T-helper 1 cell treated with Interleukin-12 subunit alpha and Interleukin-12 subunit beta and Interleukin-4 antibody, amounts not matched to agents 30 ng/mL and 1 ng/mL, for 36 hours (primary cell): ENCODE measurements around the gene ESPN. TPM values are rescaled to one million over a fixed set of nuclear protein-coding genes. Genes with fewer than 3 reads are reported as not detected.

Source experiments
- intact Hi-C: fragments of 100-400 bp; cut with micrococcal nuclease; formaldehyde crosslinking; loops from one replicate; pipeline ENCODE4 v1.15.1; 2024
- total RNA-seq: library from RNA; stranded (reverse); gene quantifications from 2 replicates; pipeline ENCODE4 v1.2.3, GENCODE V29; 2022

ESPN gene
- total RNA-seq, 1 donor from 2014 or later: 1.1 TPM

GRCh38 chr1:6475381-6476133 is 51.0 kb downstream of the ESPN start:
- intact Hi-C loops: loop anchor here (1.0 to 5.0 kb wide), 4 partner anchors 15 to 228 kb away; no protein-coding TSS in a partner anchor

GRCh38 chr1:6476483-6476882 is 51.9 kb downstream of the ESPN start:
- intact Hi-C loops: loop anchor here (5.0 kb wide), 1 partner anchor 229 kb away; no protein-coding TSS in a partner anchor

DNA sequence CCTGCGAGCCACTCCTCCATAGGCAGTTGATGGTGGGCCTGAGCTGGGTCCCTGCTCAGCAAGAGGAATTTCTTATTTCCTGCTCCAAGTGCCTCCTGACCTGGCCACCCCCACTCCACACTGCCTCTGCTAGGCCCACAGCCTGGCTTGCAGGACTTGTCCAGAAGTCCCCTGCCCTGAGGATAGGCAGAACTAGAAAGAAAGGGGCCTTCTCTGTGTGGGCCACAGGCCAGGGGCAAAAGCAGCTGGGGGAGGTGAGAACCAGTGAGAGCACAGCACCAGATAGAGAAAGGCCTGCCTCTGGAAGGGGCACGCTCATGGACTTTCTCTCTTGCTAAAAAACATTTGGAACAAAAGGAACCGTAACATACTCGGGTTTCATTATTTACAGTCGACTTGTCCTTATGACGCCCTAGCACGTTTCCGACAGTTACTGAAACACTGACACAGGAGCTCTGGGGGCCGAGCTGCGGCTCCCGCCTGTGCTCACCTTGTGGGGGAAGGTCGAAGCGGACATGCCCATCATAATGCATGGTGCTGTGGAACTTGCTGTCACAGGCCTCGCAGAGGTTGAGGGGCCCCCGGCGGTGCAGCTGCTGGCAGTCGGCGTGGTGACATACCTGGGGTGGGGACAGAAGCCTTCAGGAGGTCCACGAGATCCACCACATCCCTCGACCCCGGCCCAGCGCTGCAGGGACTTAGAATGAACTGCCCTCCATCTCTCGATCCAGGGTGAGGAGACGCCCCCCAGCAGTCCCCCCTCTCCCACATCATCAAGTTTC is 52.7 kb downstream of the ESPN start:
- intact Hi-C loops: loop anchor here (5.0 kb wide), 1 partner anchor 230 kb away; no protein-coding TSS in a partner anchor

GRCh38 chr1:6481820-6482219 is 57.2 kb downstream of the ESPN start:
- intact Hi-C loops: no loop called here

DNA sequence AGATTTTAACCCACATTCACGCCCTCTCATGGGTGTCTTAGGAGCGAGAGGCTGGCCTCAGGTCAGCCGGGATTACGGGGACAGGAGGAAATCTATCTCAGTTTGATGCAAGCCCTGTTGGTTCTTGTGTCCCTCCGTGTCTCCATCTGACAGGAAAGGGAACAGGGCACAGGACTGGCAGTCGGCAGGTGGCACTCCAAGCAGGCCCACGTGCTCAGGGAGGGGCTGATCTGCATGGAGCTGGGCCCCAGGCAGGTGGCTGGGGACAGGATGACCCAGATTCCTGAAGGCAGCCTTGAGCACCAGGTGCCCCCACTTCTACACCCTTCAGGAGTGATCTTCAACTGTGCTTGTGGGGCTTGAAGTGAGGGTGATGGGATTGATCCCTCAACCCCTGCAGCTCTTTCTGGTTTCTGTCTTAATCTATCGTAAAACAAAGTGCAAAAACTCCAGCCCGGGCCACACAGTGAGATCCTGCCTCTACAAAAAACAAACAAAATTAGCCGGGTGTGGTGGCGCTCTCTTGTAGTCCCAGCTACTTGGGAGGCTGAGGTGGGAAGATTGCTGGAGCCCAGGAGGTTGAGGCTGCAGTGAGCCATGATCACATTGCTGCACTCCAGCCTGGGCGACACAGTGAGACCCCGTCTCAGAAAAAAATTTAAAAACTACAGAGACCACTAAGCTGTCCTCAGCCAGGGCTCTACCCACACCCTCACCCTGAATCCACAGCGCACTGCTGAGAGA is 58.6 kb downstream of the ESPN start:
- intact Hi-C loops: no loop called here

DNA sequence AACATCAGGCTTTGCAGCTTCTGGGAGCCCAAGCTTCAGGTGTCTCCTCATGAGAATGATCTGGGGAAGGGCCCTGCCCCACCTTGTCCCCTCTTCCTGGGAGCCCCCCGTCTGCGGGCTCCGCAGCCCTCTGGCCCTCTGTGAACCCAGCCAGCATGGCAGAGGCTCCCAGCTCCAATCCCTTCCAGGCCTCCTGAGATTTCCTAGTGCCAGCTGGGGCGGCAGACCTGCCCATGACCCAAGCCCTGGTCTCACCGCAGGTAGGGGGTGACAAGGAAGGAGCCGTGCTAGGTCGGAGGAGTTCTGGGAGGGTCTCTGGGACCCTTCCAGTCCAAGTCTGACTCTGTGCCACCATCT is 59.2 kb downstream of the ESPN start:
- intact Hi-C loops: no loop called here

GRCh38 chr1:6484826-6485167 is 60.2 kb downstream of the ESPN start:
- intact Hi-C loops: loop anchor here (5.0 kb wide), 2 partner anchors 227 to 1163 kb away; no protein-coding TSS in a partner anchor

DNA sequence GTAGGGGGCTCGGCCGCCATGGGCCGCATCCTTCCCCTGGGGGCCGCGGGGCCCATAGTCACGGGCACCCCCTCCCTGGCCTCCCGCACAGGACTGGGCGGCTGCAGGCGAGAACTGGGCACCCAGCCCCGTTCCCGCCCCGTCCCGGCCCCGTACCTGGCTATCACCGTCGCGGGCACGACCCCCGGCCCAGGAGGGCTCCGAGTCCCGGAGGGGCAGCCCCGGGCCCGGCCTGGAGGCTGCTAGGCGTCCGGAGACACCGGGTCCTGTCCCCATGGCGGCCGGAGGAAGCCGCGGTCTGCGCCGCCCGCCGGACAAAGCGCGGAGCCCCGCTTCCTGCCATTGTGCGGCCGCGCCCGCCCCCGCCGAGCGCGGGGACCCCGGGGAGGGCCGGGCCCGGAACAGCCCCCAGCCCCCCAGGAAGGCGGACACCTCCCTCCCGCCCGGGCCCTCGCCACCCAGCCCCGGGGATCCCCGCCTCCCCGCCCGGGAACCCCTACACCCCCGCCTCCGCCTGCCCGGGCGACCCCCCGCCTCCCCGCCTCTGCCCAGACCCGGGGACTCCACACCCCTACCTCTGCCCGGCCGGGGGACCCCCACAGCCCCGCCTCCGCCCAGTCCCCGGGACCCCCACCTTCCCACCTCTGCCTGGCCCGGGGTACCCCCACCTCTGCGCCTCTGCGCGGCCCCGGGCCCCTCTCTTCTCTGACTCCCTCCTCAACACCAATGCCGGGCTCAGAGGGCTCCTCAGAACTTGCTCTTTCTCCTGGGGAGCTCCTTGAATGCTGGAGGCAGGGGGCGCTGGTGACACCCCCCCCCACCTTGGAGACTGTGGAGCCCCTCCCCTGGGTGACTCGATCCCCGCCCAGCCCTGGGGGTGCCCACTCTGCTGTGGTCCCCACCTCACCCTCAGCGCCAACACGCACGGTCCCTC is 60.9 kb downstream of the ESPN start:
- intact Hi-C loops: loop anchor here (1.0 to 5.0 kb wide), 6 partner anchors 38 to 1162 kb away; partner anchors contain the start of gene NOL9

- intact Hi-C loops: loop anchor here (1.0 to 5.0 kb wide), 6 partner anchors 37 to 1161 kb away; partner anchors contain the start of gene NOL9
Observed at GRCh38 chr1:6486433-6487011, 61.9 kb downstream of the ESPN start.

DNA sequence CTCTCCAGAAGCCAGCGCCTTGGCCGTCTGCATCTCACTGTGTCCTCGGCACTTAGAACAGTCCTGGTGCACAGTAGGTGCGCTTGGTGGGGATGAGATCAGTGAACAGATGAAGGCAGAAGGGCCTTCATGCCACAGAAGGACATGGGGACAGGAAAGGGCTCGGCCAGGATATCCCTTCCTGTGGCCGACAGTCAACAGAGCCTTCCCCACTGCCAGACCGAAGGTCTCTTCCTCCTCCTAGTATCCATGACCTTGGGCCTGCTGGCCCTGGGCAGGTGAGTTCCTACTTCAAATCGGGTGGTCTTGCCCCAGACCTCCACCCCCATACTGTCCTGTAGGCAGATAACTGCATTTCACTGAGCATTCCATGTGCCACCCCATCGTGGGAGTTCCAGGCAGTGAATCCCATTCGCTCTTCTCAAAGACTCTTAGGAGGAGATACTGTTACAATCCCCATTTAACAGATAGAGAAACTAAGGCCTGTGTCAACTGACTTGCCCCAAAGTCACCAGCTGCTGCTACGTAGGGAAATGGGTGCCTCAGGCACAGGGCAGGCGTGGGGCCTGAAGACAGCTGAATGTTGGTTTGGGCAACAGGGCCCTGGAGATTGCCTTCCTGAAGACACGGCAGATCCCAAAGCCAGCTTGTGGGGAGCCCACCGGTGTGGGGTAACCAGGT is 63.4 kb downstream of the ESPN start:
- intact Hi-C loops: loop anchor here (5.0 kb wide), 2 partner anchors 231 to 1159 kb away; no protein-coding TSS in a partner anchor

- intact Hi-C loops: loop anchor here (5.0 kb wide), 2 partner anchors 231 to 1159 kb away; no protein-coding TSS in a partner anchor
Observed at GRCh38 chr1:6488602-6489382, 64.2 kb downstream of the ESPN start.

DNA sequence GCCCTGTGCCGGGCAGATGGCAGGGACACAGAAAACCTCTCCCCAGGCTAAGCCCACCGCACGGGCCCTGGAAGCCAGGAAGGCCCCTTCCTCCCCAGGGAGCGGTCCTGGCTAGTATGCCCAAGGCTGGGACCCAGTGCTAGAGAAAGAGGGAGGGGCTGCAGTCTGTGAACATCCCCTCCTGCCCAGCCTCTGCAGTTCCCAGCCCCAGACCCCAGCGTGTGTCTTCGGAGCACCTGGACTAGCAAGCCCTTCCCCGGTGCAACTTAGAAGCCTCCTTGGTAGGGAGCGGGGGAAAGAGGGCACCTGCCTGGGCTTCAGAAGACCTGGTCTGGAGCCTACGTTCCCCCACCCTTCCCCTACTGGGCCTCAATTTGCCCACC is 64.8 kb downstream of the ESPN start:
- intact Hi-C loops: loop anchor here (5.0 kb wide), 2 partner anchors 232 to 1158 kb away; no protein-coding TSS in a partner anchor

DNA sequence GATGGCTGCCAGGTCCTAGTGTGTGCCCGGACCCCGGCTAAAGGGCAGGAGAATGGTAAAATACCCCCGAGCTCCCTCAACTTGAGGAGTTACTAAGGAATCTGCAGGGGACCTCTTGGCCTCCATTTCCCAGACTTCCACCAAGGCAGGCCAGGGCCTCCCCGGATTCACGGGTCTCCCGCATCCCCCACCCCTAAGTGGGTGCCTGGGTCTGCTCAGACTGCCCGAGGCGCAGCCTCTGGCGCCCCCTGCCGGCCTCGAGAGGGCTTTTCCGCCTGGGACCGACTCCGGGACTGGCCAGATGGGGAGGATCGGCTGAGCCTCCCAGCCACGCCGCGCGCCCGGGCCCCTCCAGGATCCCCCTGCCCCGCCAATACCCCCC is 65.2 kb downstream of the ESPN start:
- intact Hi-C loops: loop anchor here (1.0 to 5.0 kb wide), 7 partner anchors 23 to 1158 kb away; partner anchors contain the start of genes KLHL21, NOL9 and TNFRSF25

GRCh38 chr1:6490181-6491080 is 65.9 kb downstream of the ESPN start:
- intact Hi-C loops: loop anchor here (1.0 to 2.0 kb wide), 5 partner anchors 24 to 112 kb away; partner anchors contain the start of genes KLHL21, NOL9 and TNFRSF25

- intact Hi-C loops: loop anchor here (2.0 kb wide), 2 partner anchors 54 to 112 kb away; partner anchors contain the start of gene KLHL21
Observed at GRCh38 chr1:6491081-6491449, 66.5 kb downstream of the ESPN start.

- intact Hi-C loops: loop anchor here (2.0 kb wide), 2 partner anchors 53 to 111 kb away; partner anchors contain the start of gene KLHL21
Observed at GRCh38 chr1:6491480-6491962, 66.9 kb downstream of the ESPN start, which contains the start of gene PLEKHG5. Gene PLEKHG5, minus strand, starts transcription at chr1:6491667. Its CDS starts 14,096 bp downstream, at chr1:6477571.

DNA sequence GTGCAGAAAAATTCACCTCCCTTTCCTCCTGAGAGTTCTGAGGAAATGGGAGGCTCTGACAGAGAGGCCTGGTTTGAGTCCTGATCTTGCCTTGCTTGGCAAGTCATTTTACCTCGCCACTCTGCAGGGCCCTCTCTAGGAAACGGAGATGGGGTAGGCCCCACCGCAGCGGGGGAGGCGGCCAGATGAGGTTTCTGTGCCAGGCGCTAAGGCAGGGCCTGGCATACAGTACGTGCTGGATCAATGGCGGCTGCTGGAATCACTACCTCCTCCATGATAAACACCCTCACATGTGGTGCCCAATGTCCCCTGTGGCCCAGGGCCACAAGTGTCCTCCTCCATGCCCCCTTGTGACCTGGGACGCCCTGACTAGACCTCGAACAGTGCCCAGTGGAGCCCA is 67.4 kb downstream of the ESPN start:
- intact Hi-C loops: loop anchor here (2.0 kb wide), 2 partner anchors 53 to 111 kb away; partner anchors contain the start of gene KLHL21
